GM19193 (cell line): Measurements from ENCODE around the gene RABGGTA.

Experiments used
- POLR2A ChIP-seq: IDR thresholded peaks from 4 replicates; pipeline ENCODE4 v1.6.1; 2011; ENCODE audit not compliant: insufficient read depth, insufficient read length; ENCODE audit errors: extremely low read depth

The RABGGTA gene

GRCh38 chr14:24309538-24310264 lies 38.3 kb upstream of the RABGGTA start, which contains the start of gene LTB4R2:
LTB4R2 (plus strand) TSS chr14:24310140; CDS start chr14:24310665, 525 bp downstream.
- no peak for TF ChIP-seq POLR2A

- TF ChIP-seq POLR2A = no peak
These were observed 37.1 kb upstream of the RABGGTA start for GRCh38 chr14:24308342-24309124.

- TF ChIP-seq POLR2A = no peak
These were observed 36.4 kb upstream of the RABGGTA start, which contains the start of gene CIDEB for GRCh38 chr14:24307575-24308341. CIDEB (minus strand) TSS chr14:24307977; CDS start chr14:24307858, 119 bp downstream.

GRCh38 chr14:24307156-24307574 lies 35.8 kb upstream of the RABGGTA start:
- TF ChIP-seq POLR2A = no peak

GRCh38 chr14:24304019-24304387 lies 32.6 kb upstream of the RABGGTA start:
- no peak for TF ChIP-seq POLR2A

GRCh38 chr14:24300326-24300980 lies 29.1 kb upstream of the RABGGTA start:
- no peak for TF ChIP-seq POLR2A

- TF ChIP-seq POLR2A = peak; percentile 74
These were observed 28.1 kb upstream of the RABGGTA start, which contains the start of the genes DHRS1 and NOP9 for GRCh38 chr14:24299255-24300191. DHRS1 (minus strand) TSS chr14:24299780; CDS start chr14:24299106, 674 bp downstream. NOP9 (plus strand) TSS chr14:24299850; CDS start chr14:24299955, 105 bp downstream.

- TF ChIP-seq POLR2A = no peak
These were observed 27.5 kb upstream of the RABGGTA start for GRCh38 chr14:24298892-24299254.

GRCh38 chr14:24297190-24297964 lies 26.0 kb upstream of the RABGGTA start:
- no peak for TF ChIP-seq POLR2A

GRCh38 chr14:24296341-24297157 lies 25.2 kb upstream of the RABGGTA start:
- no peak for TF ChIP-seq POLR2A

GRCh38 chr14:24293525-24293924 lies 22.1 kb upstream of the RABGGTA start:
- TF ChIP-seq POLR2A = no peak

GRCh38 chr14:24292118-24292807 lies 20.9 kb upstream of the RABGGTA start:
- no peak for TF ChIP-seq POLR2A
